Ishikawa (cell line): ENCODE data around the gene TAS2R40.

Experiments
- CREB1 ChIP-seq: IDR thresholded peaks from 2 replicates; pipeline ENCODE4 v1.6.1; 2012; ENCODE audit warnings: low read depth
- EGR1 ChIP-seq: IDR thresholded peaks from 2 replicates; pipeline ENCODE4 v1.6.1; 2012
- EP300 ChIP-seq: IDR thresholded peaks from 2 replicates; pipeline ENCODE4 v1.6.1; 2012; ENCODE audit warnings: borderline replicate concordance
- FOXM1 ChIP-seq: IDR thresholded peaks from 2 replicates; pipeline ENCODE4 v1.6.1; 2012; ENCODE audit warnings: low read depth, borderline replicate concordance
- RAD21 ChIP-seq: IDR thresholded peaks from 2 replicates; pipeline ENCODE4 v1.6.1; 2012; ENCODE audit warnings: low read depth
- TAF1 ChIP-seq: IDR thresholded peaks from 2 replicates; pipeline ENCODE4 v1.6.1; 2012; ENCODE audit warnings: low read depth, mild to moderate bottlenecking
- YY1 ChIP-seq: IDR thresholded peaks from 2 replicates; pipeline ENCODE4 v1.6.1; 2012; ENCODE audit warnings: low read depth
- ZBTB7A ChIP-seq: IDR thresholded peaks from 2 replicates; pipeline ENCODE4 v1.6.1; 2012; ENCODE audit warnings: low read depth
- TF ChIP-seq, protein P1 (sequence below): IDR thresholded peaks from 2 replicates; pipeline ENCODE4 v1.6.1; 2012

DNA sequence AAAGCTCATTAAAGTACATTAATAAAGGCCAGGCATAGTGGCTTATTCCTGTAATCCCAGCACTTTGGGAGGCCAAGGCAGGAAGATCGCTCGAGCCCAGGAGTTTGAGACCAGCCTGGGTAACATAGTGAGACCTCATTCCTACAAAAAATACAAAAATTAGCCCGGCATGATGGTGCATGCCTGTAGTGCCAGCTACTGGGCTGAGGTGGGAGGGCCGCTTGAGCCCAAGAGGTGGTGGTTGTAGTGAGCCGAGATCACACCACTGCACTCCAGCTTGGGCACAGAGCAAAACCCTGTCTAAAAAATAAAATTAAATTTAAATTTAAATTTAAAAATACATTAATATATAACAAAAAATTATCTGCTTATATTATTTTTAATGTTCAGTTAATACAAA, 45.7 kb upstream of the TAS2R40 start:
- TF ChIP-seq, protein P1, sequence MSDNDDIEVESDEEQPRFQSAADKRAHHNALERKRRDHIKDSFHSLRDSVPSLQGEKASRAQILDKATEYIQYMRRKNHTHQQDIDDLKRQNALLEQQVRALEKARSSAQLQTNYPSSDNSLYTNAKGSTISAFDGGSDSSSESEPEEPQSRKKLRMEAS = no peak
- TF ChIP-seq YY1 (no peak), ZBTB7A (no peak), TAF1 (no peak), FOXM1 (no peak), CREB1 (no peak), EP300 (no peak), RAD21 (no peak), EGR1 (no peak)
